Urinary bladder (tissue), 4 donors: ENCODE results near the gene MAFG. TPM values are rescaled to one million over a fixed set of nuclear protein-coding genes. Genes with fewer than 3 reads are reported as not detected.

Experiments used
- DNase-seq: peaks from one replicate; pipeline ENCODE4 v3.0.0-alpha.2; 2015; ENCODE audit errors: extremely low spot score
- H3K27ac ChIP-seq: one replicate; pipeline ENCODE4 v1.5.1; 2013; ENCODE audit warnings: low read depth, mild to moderate bottlenecking, moderate library complexity
- H3K36me3 ChIP-seq: one replicate; pipeline ENCODE4 v1.6.1; 2013; ENCODE audit warnings: mild to moderate bottlenecking, moderate library complexity; ENCODE audit not compliant: insufficient read depth
- H3K4me1 ChIP-seq: one replicate; pipeline ENCODE4 v1.6.1; 2013; ENCODE audit warnings: mild to moderate bottlenecking, moderate library complexity; ENCODE audit not compliant: insufficient read depth
- H3K4me3 ChIP-seq: one replicate; pipeline ENCODE4 v1.5.1; 2013; ENCODE audit warnings: low read depth, low read length
- WGBS: extraction: QIAGEN DNeasy Blood & Tissue Kit; methylation state at CpG from one replicate; pipeline ENCODE4 v1.1.7; 2013; 5-methylcytosine and 5-hydroxymethylcytosine counted together
- polyA plus RNA-seq: library from polyadenylated mRNA; stranded (reverse); fragments of 200-250 nt; gene quantifications from one replicate; pipeline ENCODE4 v1.2.3, GENCODE V29; 2013
- total RNA-seq: library from RNA; depleted of rRNA; stranded (reverse); fragments of >200 nt; gene quantifications from one replicate; pipeline ENCODE4 v1.2.3, GENCODE V29; 2014
- donor health status: healthy with polysubstance abuse.
- donor health status: healthy.

The MAFG gene
- total and polyA plus RNA-seq, 2 donors, result 7.6 to 31.3 TPM

DNA sequence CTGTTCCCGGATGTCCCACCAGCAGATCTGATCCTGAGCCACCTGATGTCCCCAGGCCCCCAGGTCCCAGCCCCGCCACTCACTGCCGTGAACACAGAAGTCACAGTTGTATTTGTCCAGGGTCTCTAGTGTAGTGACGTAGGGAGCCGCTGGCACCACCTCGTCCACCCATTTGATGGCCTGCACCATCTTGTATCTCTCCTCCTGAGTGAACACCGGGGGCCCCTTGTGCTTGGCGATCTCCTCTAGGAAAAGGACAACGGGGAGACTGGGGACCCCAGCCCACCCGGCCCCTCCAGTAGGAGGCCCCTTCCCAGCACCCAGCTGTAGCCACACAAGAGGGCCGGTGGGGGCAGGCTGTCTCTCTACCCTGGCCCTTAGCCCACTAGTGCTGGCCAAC, 18.7 kb downstream of the MAFG start:
- H3K4me1 ChIP-seq, result no peaks in the 10 kb centered on the region
- DNase-seq, result no peak
- no peak overlapping the region for H3K4me3 ChIP-seq
- WGBS, result 97% methylated on average over 11 of the region's 11 CpGs
- H3K36me3 ChIP-seq, result no peaks in the 10 kb centered on the region
- H3K27ac ChIP-seq, result no peak overlapping the region

DNA sequence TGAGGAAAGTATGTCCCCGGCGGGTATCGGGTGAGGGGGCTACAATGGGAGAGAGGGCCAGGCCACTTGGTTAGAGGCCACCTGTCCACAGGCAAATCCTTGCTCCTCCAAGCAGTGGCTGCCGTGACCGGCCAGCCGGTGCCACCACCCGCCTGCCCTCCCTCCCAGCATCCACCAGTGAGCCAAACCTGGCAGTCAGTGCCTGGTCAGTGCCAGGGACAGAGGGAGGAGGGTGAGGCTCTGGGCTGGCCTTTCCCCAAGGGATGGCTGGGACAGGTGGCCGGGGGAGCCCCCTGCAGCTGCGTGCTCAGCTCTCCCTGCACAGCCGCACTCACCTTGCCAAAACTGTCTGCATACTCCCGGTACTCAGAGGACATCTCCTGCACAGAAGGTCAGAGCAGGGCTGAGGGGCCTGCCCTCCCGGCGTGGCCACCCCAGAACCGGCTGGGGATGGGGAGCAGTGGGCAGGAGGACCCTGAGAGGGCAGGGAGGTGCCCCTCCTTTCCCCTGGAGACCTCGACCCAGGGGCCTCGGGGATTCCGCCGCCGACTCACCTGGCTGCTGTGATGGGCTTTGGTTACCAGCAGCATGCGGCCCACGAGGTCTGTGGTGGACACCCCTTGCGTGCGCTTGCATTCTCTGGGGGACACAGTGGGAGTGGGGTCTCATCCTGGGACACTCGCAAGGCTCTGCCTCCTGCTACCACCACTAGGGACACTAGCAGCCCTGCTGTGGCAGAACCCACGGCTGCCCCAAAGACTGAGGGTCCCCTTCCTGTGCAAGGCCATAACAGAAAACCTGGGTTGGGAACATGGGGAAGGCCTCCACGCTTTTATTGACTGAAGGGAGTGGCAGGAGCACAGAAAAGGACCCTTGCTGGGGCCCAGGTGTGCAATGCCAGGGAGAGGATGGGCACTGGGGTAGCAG, 20.1 kb downstream of the MAFG start:
- no peak for DNase-seq
- no peaks in the 10 kb centered on the region for H3K4me1 ChIP-seq
- no peaks in the 10 kb centered on the region for H3K36me3 ChIP-seq
- 91% methylated on average over 26 of the region's 26 CpGs for WGBS
- H3K4me3 ChIP-seq, result no peak overlapping the region
- no peak overlapping the region for H3K27ac ChIP-seq

DNA sequence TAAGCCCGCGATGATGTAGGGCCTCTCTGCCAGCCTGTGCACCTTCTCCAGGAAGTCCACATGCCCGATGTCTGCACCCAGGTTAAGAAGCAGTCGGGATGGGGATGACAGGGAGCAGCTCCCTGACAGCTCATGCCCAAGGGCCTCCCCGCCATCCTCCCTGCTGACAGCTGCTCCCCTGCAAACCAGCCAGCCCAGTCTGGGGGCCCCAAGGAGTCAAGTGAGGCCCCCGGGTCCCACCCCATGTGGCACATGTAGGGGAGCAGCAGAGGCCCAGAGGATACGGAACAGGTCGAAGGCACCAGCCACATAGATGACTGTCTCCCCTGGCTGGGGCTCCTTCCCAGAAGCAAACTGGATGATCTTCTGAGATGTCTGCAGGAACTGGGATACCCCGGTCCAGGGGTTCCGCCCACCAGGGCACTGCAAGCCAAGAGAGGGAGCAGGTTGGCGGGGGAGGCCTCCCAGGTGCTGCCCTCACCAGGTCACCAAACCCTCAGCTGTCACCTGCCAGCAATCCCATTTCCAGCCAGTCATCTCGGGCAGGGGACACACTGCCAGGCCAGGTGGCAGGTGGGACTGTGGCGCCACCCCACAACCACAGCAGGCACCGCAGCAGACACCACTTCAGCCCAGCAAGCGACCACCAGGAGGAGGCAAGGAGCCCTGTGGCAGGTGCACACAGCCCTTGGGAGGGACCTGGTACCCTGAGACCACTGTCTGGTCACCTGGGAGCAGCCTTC, 20.9 kb downstream of the MAFG start:
- Histone ChIP-seq H3K4me3 (no peak overlapping the region), H3K27ac (no peak overlapping the region), H3K4me1 (no peaks in the 10 kb centered on the region), H3K36me3 (no peaks in the 10 kb centered on the region)
- no peak for DNase-seq
- 92% methylated on average over 15 of the region's 15 CpGs for whole genome bisulfite sequencing

DNA sequence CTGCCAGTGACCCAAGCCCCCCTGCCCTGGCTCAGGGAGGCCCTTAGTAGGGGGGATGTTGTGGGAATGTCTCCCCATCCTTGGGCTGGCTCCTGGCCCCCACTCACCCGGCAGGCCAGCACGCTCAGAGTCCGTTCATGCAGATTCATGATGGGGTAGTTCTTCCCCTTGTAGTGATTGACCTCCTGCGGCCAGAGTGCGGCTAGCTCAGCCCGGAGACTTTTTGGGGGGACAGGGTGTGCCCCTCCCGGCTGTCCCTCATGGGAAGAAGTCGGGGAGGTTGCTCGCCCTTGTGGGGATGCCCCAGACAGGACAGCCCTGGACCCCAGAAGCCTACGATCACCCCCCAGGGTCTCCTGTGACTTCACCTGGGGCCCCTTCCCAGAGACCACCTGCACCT, 21.5 kb downstream of the MAFG start:
- WGBS, result 95% methylated on average over 10 of the region's 10 CpGs
- DNase-seq, result no peak
- H3K4me1 ChIP-seq, result no peaks in the 10 kb centered on the region
- H3K27ac ChIP-seq, result no peak overlapping the region
- no peaks in the 10 kb centered on the region for H3K36me3 ChIP-seq
- H3K4me3 ChIP-seq, result no peak overlapping the region

DNA sequence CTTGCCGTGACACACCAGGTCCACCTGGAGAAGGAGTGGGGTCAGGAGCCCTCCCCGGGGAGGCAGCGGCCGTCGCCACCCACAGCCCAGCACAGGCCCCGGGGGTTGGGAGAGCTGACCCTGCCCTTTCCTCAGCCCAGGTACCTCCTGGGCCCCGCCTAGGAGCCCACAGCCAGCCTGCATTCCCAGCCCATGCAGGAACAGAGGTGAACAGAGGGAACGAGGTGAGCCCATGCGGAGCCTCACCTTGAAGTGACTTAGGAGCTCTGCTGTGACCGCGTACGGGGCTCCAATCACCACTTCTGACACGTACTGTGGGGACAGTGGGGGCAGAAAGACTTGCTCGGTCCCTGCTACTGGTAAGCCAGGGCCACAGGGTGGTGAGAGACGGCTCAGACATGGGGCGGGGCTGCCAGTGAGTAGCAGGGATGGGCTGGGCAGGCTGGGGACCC, 22.1 kb downstream of the MAFG start:
- Histone ChIP-seq H3K36me3 (no peaks in the 10 kb centered on the region), H3K27ac (no peak overlapping the region), H3K4me1 (no peaks in the 10 kb centered on the region), H3K4me3 (no peak overlapping the region)
- no peak for DNase-seq
- 93% methylated on average over 16 of the region's 16 CpGs for WGBS

DNA sequence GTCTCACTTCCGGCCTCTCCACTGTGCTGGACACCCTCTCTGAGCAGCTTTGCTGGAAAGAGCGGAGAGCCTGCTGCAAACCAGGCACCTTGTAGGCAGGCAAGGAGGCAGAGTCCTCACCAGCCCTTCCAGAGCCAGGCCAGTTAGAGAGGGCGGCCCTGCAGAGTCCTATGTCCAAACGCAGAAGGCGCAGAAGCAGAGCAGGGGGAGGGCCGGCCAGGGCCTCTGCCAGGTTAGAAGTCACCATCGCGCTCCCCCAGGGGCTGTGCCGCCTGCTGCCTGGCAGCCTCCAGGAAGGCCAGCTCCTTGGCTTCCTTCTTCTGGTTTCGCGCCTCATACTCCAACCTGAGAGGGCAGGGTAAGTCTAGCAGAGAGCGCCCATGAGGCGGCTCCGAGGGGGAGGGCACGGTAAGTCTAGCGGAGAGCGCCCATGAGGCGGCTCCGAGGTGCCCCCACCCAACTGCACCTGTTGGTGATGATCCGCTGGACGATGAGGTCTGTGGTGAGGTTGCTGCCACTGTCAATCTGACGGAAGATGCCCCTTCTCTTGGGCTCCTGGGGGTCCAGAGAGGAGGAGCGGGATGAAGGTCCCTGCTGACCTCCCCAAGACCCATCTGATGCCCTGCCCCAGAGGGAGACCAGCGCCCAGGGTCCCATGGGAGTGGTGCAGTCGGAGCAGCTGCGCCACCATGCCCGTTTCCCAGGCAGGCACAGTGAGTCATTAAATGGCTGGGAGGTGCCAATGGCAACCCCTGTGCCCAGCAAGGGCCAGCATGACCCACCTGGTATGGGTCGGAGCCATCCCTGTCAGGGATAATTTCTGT, 22.7 kb downstream of the MAFG start:
- no peak for DNase-seq
- no peaks in the 10 kb centered on the region for H3K36me3 ChIP-seq
- 92% methylated on average over 28 of the region's 28 CpGs for WGBS
- H3K4me1 ChIP-seq, result no peaks in the 10 kb centered on the region
- no peak overlapping the region for H3K4me3 ChIP-seq
- no peak overlapping the region for H3K27ac ChIP-seq

DNA sequence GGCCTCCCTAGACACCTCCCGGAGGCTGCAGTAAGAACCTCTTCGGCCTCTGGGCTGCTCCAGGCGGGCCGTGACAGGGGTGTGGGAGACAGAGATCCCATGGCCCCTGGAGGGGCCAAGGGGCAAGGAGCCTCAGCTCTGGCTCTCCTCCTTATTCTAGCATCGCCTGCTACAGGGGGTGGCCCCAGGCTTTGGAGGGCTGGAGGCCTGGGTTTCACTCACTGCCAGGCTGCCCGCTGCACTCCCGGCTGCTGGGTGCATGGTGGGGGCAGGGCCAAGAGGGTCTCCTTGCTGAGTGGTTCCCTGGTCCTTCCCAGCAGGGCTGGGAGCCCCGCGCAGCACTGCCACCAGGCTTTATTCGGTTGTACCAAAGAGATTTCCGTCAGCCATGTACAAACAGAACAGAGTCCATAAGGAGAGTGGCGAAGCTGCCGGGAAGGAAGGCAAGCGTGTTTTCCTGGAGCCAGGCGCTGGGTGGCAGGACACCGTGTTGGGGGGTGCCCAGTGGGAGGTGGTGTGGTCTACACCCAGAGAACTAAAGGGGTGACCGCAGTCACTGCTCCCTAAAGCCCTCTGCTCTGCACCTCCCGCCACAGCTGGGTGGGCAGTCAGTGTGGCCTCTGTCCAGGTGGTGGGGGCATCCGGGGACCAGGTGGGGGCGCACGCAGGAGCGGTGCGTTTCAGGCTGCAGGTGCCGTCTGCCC, 23.5 kb downstream of the MAFG start:
- no peak overlapping the region for H3K27ac ChIP-seq
- DNase-seq, result no peak
- no peaks in the 10 kb centered on the region for H3K4me1 ChIP-seq
- peaks cover 2% of the 10 kb centered on the region for H3K36me3 ChIP-seq
- 95% methylated on average over 24 of the region's 24 CpGs for WGBS
- H3K4me3 ChIP-seq, result no peak overlapping the region

DNA sequence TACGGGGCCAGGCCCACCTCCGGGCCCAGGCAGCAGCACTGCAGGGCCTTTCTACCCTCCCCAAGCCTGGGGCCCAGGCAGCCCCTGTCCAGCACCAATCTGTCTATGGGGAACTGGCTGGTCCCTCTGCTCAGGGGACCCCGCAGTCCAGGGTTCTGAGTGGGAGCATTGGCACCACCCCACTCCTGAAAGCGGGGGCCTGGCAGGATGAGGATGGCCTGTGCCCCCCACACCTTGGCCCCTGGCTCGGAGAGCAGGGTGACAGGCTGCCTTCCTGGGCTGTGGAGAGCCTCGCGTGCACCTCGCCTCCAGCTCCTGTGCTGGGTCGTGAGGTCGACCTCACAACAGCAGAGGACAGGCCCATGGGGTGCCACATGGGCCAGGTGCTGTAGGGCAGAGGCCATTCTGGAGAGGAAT, 24.1 kb downstream of the MAFG start:
- Histone ChIP-seq H3K4me3 (no peak overlapping the region), H3K4me1 (no peaks in the 10 kb centered on the region), H3K27ac (no peak overlapping the region), H3K36me3 (peaks cover 3% of the 10 kb centered on the region)
- WGBS, result 93% methylated on average over 10 of the region's 10 CpGs
- no peak for DNase-seq

DNA sequence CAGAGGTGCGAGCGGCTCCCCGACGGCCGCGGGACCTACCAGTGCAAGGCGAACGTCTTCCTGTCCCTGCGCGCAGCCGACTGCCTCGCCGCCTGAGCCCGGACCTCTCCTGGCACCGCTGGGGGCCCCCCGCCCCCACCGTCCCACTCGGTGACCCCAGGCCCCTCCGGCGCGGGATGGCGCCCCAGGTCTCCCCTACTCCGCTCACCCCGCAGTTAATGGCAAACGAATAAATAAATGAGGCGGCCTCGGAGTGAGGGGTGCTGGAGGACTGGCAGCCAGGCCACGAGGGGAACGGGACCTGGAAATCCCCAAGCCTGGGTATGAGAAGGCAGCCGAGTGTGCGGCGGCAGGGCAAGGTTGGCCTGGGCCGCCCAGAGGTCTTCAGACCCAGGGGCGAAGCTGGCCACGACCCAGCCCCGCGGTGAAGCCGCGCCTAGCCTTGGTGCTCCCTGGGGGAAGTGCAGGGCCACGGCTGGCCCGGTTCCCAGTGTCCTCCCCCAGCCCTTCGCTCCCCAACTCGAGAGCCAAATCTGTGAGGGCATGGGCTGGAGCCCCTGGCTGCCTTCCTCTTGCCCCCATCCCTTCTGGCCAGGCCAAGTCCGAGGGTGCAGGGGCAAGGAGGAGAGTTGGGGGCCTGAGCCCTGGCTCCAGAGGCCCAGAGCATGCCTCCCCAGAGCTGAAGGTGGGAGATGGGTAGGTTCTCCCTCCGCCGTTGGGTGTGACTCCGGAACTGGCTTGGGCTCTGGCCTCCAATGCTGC, 24.7 kb downstream of the MAFG start:
- DNase-seq, result no peak
- H3K27ac ChIP-seq, result no peak overlapping the region
- peaks cover 3% of the 10 kb centered on the region for H3K36me3 ChIP-seq
- peak overlapping the region; percentile 25 for H3K4me3 ChIP-seq
- 36% methylated on average over 47 of the region's 47 CpGs for WGBS
- no peaks in the 10 kb centered on the region for H3K4me1 ChIP-seq

DNA sequence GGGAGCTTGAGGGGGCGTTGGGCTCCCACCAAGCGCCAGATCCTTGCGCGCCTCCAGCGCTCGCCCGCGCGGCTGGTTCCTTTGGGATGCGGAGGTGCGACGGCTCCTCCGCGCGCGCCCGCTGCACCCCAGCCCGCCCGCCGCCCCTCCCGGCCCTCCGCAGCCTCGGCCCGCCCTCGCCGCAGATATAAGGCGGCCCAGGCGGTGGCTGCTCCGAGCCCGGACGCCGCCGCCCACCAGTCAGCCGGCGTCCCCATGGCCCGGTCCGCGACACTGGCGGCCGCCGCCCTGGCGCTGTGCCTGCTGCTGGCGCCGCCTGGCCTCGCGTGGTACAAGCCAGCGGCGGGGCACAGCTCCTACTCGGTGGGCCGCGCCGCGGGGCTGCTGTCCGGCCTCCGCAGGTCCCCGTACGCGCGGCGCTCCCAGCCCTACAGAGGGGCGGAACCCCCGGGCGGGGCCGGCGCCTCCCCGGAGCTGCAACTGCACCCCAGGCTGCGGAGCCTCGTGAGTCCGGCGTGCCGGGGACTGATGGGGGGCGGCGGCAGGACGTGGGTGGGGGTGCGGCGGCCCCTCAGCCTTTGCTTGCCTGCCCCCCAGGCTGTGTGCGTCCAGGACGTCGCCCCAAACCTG, 25.4 kb downstream of the MAFG start, which contains the start of gene NPB:
Gene NPB, plus strand, starts transcription at position 216 of the 630 bp plus-strand sequence. Its CDS starts 40 bp downstream, at position 256.
- H3K36me3 ChIP-seq, result peaks cover 3% of the 10 kb centered on the region
- H3K4me1 ChIP-seq, result no peaks in the 10 kb centered on the region
- under 1% methylated on average over 79 of the region's 79 CpGs for WGBS
- peak within 1 kb of the TSS; percentile 25 for H3K4me3 ChIP-seq
- no peak for DNase-seq
- H3K27ac ChIP-seq, result no peak within 1 kb of the TSS

DNA sequence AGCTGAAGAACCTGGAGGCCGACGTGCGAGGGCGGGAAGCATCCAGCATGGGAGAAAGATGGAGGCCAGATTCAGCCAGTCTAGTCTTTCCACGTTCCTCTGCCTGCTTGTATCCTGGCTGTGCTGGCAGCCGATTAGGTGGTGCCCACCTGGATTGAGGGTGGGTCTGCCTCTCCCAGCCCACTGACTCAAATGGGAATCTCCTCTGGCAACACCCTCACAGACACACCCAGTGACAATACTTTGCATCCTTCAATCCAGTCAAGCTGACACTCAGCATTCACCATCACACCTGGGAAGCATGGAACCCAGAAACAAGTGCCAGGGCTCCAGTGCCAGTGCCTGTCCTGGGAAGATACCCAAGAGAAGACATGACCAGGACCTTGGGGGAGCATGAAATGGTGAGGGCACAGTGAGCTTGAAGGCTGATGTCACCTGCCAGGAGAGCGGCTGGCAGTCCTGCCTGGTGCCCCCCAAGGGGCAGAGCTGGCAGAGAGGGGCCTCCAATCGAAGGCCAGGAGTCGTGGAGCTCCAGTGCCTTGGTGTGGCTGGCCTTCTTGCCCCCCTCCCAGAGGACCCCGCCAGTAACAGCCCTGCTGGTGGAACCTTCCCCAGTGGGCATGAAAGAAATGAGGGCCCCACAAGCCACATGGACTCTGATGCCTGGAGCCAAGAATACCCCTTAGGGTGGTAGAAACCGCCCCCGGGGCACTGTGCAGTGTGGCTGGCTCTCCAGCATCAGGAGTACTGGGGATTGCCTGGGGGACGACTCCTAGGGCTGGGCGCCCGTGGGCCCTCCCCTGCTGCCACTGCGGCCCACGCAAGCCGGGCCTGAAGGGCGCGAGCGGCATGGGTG, 26.1 kb downstream of the MAFG start:
- Histone ChIP-seq H3K27ac (no peak overlapping the region), H3K4me1 (no peaks in the 10 kb centered on the region), H3K4me3 (peak overlapping the region; percentile 25), H3K36me3 (peaks cover 3% of the 10 kb centered on the region)
- DNase-seq, result no peak
- WGBS, result 52% methylated on average over 21 of the region's 21 CpGs
